Right cardiac atrium (tissue), 5 donors: ENCODE data around the gene EPG5. TPM values are rescaled to one million over a fixed set of nuclear protein-coding genes. Genes with fewer than 3 reads are reported as not detected.
A peak's percentile ranks its signal among the peaks of the same experiment; 100 is the strongest.
"Not testable (repeated sequence)": the region's sequence is repeated elsewhere in the genome, so short reads cannot be mapped to it uniquely, and the experiment has no call there.

Experiments used
- ATAC-seq, 2 donors: fragments of 200-7000 bp; cut with Tn5 transposase; one replicate each; pipeline versions ENCODE4 v1.8.0 to v1.9.1; 2020; ENCODE audit warnings: moderate library complexity in 2 of 2, mild to moderate bottlenecking in 1 of 2
- DNase-seq, 3 donors: peaks; one replicate each; pipeline ENCODE4 v3.0.0-alpha.2; 2020
- H3K27ac ChIP-seq: one replicate; pipeline ENCODE4 v1.5.1; 2013; ENCODE audit warnings: mild to moderate bottlenecking, low read length, control low read depth, moderate library complexity
- H3K27me3 ChIP-seq: one replicate; pipeline ENCODE4 v1.6.1; 2013; ENCODE audit not compliant: control insufficient read depth, insufficient read depth
- H3K4me1 ChIP-seq: one replicate; pipeline ENCODE4 v1.6.1; 2013; ENCODE audit warnings: low read length; ENCODE audit not compliant: control insufficient read depth, insufficient read depth
- H3K4me3 ChIP-seq: one replicate; pipeline ENCODE4 v1.5.1; 2013; ENCODE audit warnings: low read length, control low read depth
- H3K9me3 ChIP-seq: one replicate; pipeline ENCODE4 v1.6.1; 2013; ENCODE audit warnings: low read length; ENCODE audit not compliant: control insufficient read depth
- WGBS: extraction: QIAGEN DNeasy Blood & Tissue Kit; methylation state at CpG from one replicate; pipeline ENCODE4 v1.1.7; 2013; 5-methylcytosine and 5-hydroxymethylcytosine counted together
- intact Hi-C, 4 donors: fragments of 100-400 bp; cut with DNase I; formaldehyde crosslinking; loops; one replicate each; pipeline versions ENCODE4 v1.11.0 to v1.14.0; 2022 to 2023
- polyA plus RNA-seq: library from polyadenylated mRNA; stranded (reverse); fragments of 200-250 nt; gene quantifications from one replicate; pipeline ENCODE4 v1.2.3, GENCODE V29; 2013
- total RNA-seq, 4 donors: library from RNA; stranded (reverse); fragmentation: NEBNext Ultra II Directional; extraction: Animal tissue kit (Norgen Biotek cat#: 25700); gene quantifications; one replicate each; pipeline ENCODE4 v1.2.1, GENCODE V29; 2021
- donor health status: healthy with polysubstance abuse.
- donor health status: DM: no; HTN: yes; CAD: no.
- donor health status: DM: no; HTN: no; CAD: no.
- donor health status: DM: no; HTN: yes; CAD: no; lungs with severe emphysema.
- donor health status: DM: yes; HTN: yes; CAD: no.

EPG5 gene
- total and polyA plus RNA-seq, 5 donors, result 8.2 to 22.0 (median 20.8) TPM

DNA sequence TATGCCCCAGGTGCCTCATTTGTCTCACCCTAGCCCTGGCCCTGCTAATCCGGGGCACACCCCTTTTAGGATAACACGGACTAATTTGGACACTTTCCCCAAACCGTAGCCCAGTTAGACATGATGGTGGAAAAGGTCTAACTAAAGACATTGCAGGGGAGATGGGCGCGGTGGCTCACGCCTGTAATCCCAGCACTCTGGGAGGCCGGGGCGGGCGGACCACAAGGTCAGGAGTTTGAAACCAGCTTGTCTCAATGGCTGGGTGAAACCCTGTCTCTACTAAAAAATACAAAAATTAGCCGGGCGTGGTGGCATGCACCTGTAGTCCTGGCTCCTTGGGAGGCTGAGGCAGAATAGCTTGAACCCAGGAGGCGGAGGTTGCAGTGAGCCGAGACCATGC is 118.5 kb downstream of the EPG5 start:
- H3K4me1 ChIP-seq, H3K4me3 ChIP-seq, H3K27ac ChIP-seq, H3K9me3 ChIP-seq, H3K27me3 ChIP-seq, ATAC-seq, DNase-seq: not testable (repeated sequence)
- intact Hi-C loops, result loop anchor here in 1 of 4 donors (10.0 kb wide), 1 partner anchor 134 kb away; no protein-coding TSS in a partner anchor
- 97% methylated on average over 13 of the region's 13 CpGs for WGBS

DNA sequence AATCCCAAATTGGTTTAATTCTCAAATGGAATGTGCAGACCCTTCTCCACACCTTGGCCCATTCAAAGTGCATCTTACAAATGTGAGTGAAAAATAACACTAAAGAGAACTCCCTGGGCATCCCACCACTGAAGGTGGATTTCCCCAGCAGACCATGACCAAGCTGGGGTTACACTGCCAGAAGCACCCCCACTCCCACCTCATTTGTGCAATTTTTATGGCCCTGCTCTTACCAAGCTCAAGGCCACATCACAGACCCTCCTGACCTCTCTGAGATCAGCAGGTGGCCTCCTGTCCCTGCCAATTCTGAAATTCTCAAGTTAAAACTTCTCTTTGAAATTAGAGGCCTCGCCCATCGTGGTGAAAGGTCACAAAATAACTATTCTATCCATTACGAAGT is 120.0 kb downstream of the EPG5 start:
- intact Hi-C loops, result loop anchor here in 1 of 4 donors (10.0 kb wide), 1 partner anchor 132 kb away; no protein-coding TSS in a partner anchor
- no peaks in the 10 kb centered on the region for H3K27me3 ChIP-seq
- ATAC-seq, result no peak
- 64% methylated on average over 3 of the region's 3 CpGs for WGBS
- no peak overlapping the region for H3K27ac ChIP-seq
- H3K4me1 ChIP-seq, result no peaks in the 10 kb centered on the region
- no peak for DNase-seq
- H3K4me3 ChIP-seq, result no peak overlapping the region
- no peaks in the 10 kb centered on the region for H3K9me3 ChIP-seq

DNA sequence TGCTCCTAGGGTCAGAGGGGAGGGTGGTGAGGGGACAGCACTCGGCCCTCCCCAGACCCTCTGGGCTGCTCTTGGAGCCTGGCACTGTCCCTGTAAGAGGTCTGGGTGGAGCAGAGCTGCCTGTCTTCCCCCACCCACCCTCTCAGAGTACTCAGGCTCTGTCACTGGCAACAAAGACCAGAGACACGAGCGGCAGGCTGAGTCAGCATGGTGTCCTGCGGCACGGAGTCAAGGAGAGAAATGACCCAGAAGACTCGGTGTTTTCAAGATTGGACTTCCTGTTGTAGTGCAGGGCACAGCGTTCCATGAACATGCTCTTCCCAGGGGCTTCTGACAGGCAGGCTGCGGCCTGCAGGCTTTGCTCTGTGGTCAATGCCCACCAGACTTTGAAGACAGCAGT is 121.7 kb downstream of the EPG5 start:
- Histone ChIP-seq H3K9me3 (no peaks in the 10 kb centered on the region), H3K4me1 (no peaks in the 10 kb centered on the region), H3K4me3 (no peak overlapping the region), H3K27me3 (no peaks in the 10 kb centered on the region), H3K27ac (no peak overlapping the region)
- ATAC-seq (no peak), DNase-seq (no peak)
- intact Hi-C loops, result loop anchor here in 1 of 4 donors (10.0 kb wide), 1 partner anchor 131 kb away; no protein-coding TSS in a partner anchor
- 54% methylated on average over 8 of the region's 8 CpGs for WGBS

DNA sequence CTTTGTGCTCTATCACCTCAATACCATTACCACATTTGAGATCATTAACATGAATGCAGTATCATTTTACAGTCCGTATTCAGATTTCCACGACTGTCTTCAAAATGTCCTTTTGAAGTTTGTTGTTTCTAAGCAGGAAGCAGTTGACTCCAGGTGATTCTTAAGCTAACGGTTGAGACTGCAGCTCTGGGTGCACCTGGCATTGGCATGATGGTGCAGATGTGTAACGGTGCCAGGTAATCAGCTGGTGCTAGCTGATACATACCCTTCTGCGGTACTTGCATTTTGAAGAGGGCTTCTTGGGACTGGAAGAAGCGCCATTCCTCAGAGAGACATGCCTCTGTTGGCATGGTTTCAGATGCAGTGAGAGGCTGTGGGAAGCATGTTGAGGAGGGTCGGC is 122.2 kb downstream of the EPG5 start:
- ATAC-seq (no peak), DNase-seq (no peak)
- WGBS, result 87% methylated on average over 7 of the region's 7 CpGs
- Histone ChIP-seq H3K27ac (no peak overlapping the region), H3K4me3 (no peak overlapping the region), H3K4me1 (no peaks in the 10 kb centered on the region), H3K27me3 (no peaks in the 10 kb centered on the region), H3K9me3 (no peaks in the 10 kb centered on the region)
- intact Hi-C loops, result loop anchor here in 1 of 4 donors (10.0 kb wide), 1 partner anchor 130 kb away; no protein-coding TSS in a partner anchor

DNA sequence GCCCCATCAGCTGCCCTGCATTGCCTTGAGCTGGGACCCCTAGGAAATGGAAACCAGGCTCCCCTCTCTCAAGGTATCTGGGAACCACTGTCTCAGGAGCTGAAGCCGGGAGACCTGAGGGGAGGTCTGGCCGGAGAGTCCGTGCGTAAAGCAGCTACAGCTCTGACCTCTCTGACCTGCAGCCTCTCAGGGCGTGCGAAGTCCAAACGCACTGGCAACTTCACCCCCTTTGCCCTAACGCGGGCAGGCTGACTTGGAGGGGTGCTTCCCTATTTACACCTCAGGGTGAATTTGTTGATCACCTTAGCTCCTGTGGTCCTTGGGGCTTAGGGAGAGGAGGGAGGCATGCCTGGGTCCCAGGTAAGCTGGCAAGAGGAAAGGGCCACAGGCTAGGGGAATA is 124.1 kb downstream of the EPG5 start:
- DNase-seq, result no peak
- Histone ChIP-seq H3K4me3 (no peak overlapping the region), H3K27me3 (no peaks in the 10 kb centered on the region), H3K4me1 (no peaks in the 10 kb centered on the region), H3K27ac (no peak overlapping the region), H3K9me3 (no peaks in the 10 kb centered on the region)
- ATAC-seq, result no peak
- 85% methylated on average over 9 of the region's 9 CpGs for WGBS
- intact Hi-C loops, result loop anchor here in 1 of 4 donors (10.0 kb wide), 1 partner anchor 128 kb away; no protein-coding TSS in a partner anchor

DNA sequence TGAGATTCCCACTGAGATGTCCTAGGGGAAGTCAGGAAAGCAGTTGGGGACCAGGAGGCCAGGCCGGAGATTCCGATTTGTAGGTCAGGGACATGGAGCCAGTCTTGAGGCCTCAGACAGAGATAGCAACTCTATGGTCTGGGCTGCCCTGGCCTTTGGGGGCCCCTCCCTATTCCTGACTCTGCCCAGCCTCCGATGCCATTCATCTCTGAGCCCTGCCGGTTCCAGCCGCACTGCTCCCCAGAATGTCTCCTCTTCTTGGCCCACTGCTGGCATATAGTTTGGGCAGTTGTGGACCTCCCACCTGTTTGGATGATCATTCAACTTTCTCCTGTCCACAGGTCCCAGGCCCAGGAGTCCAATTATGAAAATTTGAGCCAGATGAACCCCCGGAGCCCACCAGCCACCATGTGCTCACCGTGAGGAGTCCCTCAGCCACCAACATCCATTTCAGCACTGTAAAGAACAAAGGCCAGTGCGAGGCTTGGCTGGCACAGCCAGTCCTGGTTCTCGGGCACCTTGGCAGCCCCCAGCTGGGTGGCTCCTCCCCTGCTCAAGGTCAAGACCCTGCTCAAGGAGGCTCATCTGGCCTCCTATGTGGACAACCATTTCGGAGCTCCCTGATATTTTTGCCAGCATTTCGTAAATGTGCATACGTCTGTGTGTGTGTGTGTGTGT is 125.2 kb downstream of the EPG5 start:
- WGBS, result 95% methylated on average over 12 of the region's 12 CpGs
- Histone ChIP-seq H3K9me3 (no peaks in the 10 kb centered on the region), H3K4me3 (no peak overlapping the region), H3K27ac (no peak overlapping the region), H3K4me1 (peaks cover 2% of the 10 kb centered on the region), H3K27me3 (no peaks in the 10 kb centered on the region)
- intact Hi-C loops, result loop anchor here in 1 of 4 donors (10.0 kb wide), 1 partner anchor 127 kb away; no protein-coding TSS in a partner anchor
- DNase-seq (no peak), ATAC-seq (no peak)

DNA sequence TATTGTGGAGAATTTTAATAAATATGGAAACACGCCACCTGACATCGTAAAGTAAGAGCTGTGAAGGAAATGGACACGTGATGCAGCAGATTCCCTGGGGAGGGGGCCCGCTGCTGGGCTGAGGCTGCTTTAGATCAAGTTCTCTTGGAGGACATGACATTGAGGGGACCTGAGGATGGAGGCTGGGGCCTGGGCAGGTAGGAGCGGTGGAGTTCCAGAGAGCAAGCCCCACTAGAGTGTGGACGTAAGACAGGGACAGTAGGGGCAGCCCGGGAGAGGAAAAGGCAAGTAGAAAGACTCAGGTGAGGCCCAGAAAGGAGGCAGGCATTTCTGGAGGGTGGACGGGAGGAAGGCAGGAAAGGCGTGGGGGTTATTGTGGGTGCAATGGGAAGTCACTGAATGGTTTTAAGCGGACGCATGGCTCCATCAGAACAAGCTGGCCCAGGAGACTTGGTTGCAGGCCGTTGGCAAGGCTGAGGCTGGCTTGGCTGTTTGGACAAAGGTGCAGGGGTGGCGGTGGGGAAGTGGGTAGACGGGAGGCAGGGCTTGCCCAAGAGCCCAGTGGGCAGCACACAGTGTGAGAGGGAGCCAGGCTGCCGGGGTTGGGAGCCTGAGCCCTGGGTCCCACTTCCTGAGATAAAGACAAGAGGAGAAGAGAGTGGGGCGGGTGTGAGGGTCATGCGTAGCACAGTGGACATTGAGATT is 125.9 kb downstream of the EPG5 start:
- ATAC-seq (no peak), DNase-seq (no peak)
- intact Hi-C loops, result loop anchor here in 1 of 4 donors (10.0 kb wide), 1 partner anchor 126 kb away; no protein-coding TSS in a partner anchor
- Histone ChIP-seq H3K9me3 (no peaks in the 10 kb centered on the region), H3K27me3 (no peaks in the 10 kb centered on the region), H3K4me1 (peaks cover 2% of the 10 kb centered on the region), H3K4me3 (no peak overlapping the region), H3K27ac (no peak overlapping the region)
- 75% methylated on average over 17 of the region's 17 CpGs for WGBS

DNA sequence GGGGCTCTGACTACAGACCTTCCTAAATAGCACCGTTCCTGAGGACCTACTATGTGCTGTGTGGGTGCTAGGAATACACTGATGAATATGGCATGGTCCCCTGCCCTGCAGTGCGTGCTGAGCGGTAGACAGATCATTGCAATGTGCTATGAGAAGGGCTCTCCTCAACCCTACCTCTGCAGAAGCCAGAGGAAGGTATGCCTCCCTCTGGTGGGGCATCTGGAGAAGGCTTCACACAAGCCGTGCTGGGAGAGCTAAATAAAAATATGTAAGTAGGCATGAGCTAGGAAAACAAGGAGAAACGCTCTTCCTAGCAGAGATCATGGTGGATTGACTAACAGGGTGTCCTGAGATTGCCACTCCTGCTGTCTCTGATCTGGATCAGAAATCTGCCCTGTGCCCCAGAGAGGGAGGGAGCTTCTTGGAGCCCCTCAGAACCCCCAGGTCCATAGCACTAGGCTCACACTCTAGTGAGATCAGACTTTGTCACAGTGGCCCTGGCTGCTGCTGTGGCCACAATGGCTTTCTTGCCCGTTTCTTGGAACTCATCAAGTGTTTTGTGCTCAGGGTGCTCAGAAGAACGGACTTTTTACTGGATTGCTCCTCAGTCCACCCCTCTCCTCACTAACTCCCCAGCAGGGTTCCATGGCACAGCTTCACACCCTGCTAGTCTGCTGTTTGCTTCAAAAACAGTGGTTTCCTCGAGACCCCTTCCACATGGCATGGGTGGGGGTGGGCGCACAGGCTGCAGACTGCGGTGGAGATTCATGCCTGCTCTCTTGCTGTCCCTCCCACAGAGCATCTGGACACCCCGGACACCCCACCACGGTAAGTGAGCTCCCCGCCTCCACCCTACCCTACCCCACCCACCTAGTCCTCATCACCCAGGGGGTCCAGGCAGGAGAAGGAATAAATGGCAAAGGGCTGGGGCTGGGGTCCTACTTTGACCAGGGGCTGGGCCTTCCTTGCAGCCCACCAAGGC is 127.4 kb downstream of the EPG5 start:
- no peak overlapping the region for H3K4me3 ChIP-seq
- H3K27me3 ChIP-seq, result no peaks in the 10 kb centered on the region
- ATAC-seq (peak; percentile 58 to 71), DNase-seq (no peak)
- H3K4me1 ChIP-seq, result peaks cover 2% of the 10 kb centered on the region
- no peak overlapping the region for H3K27ac ChIP-seq
- H3K9me3 ChIP-seq, result no peaks in the 10 kb centered on the region
- WGBS, result 58% methylated on average over 13 of the region's 13 CpGs
- intact Hi-C loops, result loop anchor here in 3 of 4 donors (5.0 to 10.0 kb wide), 3 partner anchors 115 to 125 kb away; partner anchors contain the start of gene SLC14A1 (in 2 of the 3)

DNA sequence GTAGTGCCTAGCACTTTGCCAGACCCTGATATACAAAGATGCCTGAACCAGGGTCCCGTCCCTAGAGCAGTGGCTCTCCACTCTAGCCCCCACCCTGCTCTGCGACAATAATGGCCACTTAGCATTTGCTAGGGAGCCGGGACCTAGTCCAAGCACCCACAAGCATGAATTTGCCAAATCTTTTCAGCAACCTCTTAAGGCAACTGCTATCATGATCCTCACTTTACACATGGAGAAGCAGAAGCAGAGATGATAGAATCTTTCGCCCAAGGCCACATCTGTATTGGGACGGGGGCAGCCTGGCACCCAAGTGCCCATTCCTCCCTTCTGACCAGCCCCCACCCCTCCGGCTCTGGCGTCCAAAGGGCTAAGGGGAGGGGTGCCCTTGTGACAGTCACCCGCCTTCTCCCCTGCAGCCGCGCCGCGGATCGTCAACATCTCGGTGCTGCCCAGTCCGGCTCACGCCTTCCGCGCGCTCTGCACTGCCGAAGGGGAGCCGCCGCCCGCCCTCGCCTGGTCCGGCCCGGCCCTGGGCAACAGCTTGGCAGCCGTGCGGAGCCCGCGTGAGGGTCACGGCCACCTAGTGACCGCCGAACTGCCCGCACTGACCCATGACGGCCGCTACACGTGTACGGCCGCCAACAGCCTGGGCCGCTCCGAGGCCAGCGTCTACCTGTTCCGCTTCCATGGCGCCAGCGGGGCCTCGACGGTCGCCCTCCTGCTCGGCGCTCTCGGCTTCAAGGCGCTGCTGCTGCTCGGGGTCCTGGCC is 128.6 kb downstream of the EPG5 start:
- Histone ChIP-seq H3K9me3 (no peaks in the 10 kb centered on the region), H3K27me3 (no peaks in the 10 kb centered on the region), H3K4me3 (no peak overlapping the region), H3K27ac (no peak overlapping the region), H3K4me1 (peaks cover 2% of the 10 kb centered on the region)
- intact Hi-C loops, result loop anchor here in 2 of 4 donors (5.0 to 10.0 kb wide), 2 partner anchors 114 to 116 kb away; partner anchors contain the start of gene SLC14A1 (in 2 of the 2)
- ATAC-seq (peak; percentile 34 to 63), DNase-seq (no peak)
- 12% methylated on average over 53 of the region's 53 CpGs for WGBS
